ENCODE results near the gene VEGFC. TPM values are rescaled to one million over a fixed set of nuclear protein-coding genes. Genes with fewer than 3 reads are reported as not detected.

VEGFC gene
- total RNA-seq, 1 donor from 2014 or later, result 7.5 TPM

- H3K4me3 ChIP-seq, result no peak overlapping the region
- no peak for TF ChIP-seq CTCF (IDR thresholded peaks at IDR 0.05; ENCODE audit: borderline replicate concordance)
- no peak for DNase-seq
- H3K9me3 ChIP-seq (replicated peaks), result no peaks in the 10 kb centered on the region
- no peaks in the 10 kb centered on the region for H3K4me1 ChIP-seq
- no peaks in the 10 kb centered on the region for H3K27me3 ChIP-seq (ENCODE audit: low read depth)
- H3K36me3 ChIP-seq, result no peaks in the 10 kb centered on the region
- no peak overlapping the region for H3K27ac ChIP-seq (replicated peaks)
- intact Hi-C loops (cut with micrococcal nuclease), result no loop called here
Measured at GRCh38 chr4:176646311-176646710, 146.4 kb downstream of the VEGFC start.

GRCh38 chr4:176645246-176645960 is 147.3 kb downstream of the VEGFC start:
- Histone ChIP-seq H3K9me3 (replicated peaks) (no peaks in the 10 kb centered on the region), H3K27ac (replicated peaks) (no peak overlapping the region), H3K36me3 (no peaks in the 10 kb centered on the region), H3K4me3 (no peak overlapping the region), H3K4me1 (no peaks in the 10 kb centered on the region), H3K27me3 (ENCODE audit: low read depth) (no peaks in the 10 kb centered on the region)
- no peak for DNase-seq
- TF ChIP-seq CTCF (IDR thresholded peaks at IDR 0.05; ENCODE audit: borderline replicate concordance), result no peak
- intact Hi-C loops (cut with micrococcal nuclease), result no loop called here

GRCh38 chr4:176642472-176642871 is 150.2 kb downstream of the VEGFC start:
- no peaks in the 10 kb centered on the region for H3K9me3 ChIP-seq (replicated peaks)
- no peak overlapping the region for H3K27ac ChIP-seq (replicated peaks)
- H3K36me3 ChIP-seq, result no peaks in the 10 kb centered on the region
- no peaks in the 10 kb centered on the region for H3K4me1 ChIP-seq
- no peak for DNase-seq
- intact Hi-C loops (cut with micrococcal nuclease), result no loop called here
- no peaks in the 10 kb centered on the region for H3K27me3 ChIP-seq (ENCODE audit: low read depth)
- H3K4me3 ChIP-seq, result no peak overlapping the region
- TF ChIP-seq CTCF (IDR thresholded peaks at IDR 0.05; ENCODE audit: borderline replicate concordance), result no peak

GRCh38 chr4:176641237-176641636 is 151.5 kb downstream of the VEGFC start:
- TF ChIP-seq CTCF (IDR thresholded peaks at IDR 0.05; ENCODE audit: borderline replicate concordance), result no peak
- Histone ChIP-seq H3K27ac (replicated peaks) (no peak overlapping the region), H3K4me1 (no peaks in the 10 kb centered on the region), H3K4me3 (no peak overlapping the region), H3K9me3 (replicated peaks) (no peaks in the 10 kb centered on the region), H3K27me3 (ENCODE audit: low read depth) (no peaks in the 10 kb centered on the region), H3K36me3 (no peaks in the 10 kb centered on the region)
- no peak for DNase-seq
- intact Hi-C loops (cut with micrococcal nuclease), result no loop called here

GRCh38 chr4:176638992-176639391 is 153.7 kb downstream of the VEGFC start:
- intact Hi-C loops (cut with micrococcal nuclease), result no loop called here
- Histone ChIP-seq H3K9me3 (replicated peaks) (no peaks in the 10 kb centered on the region), H3K27ac (replicated peaks) (no peak overlapping the region), H3K36me3 (no peaks in the 10 kb centered on the region), H3K4me3 (no peak overlapping the region), H3K27me3 (ENCODE audit: low read depth) (no peaks in the 10 kb centered on the region), H3K4me1 (peaks cover 7% of the 10 kb centered on the region)
- no peak for TF ChIP-seq CTCF (IDR thresholded peaks at IDR 0.05; ENCODE audit: borderline replicate concordance)
- no peak for DNase-seq

Data from left ventricle myocardium inferior (tissue), 1 donor.